A673 (cell line): ENCODE measurements around the gene OLAH. TPM values are rescaled to one million over a fixed set of nuclear protein-coding genes. Genes with fewer than 3 reads are reported as not detected.

Experiments
- BruUV-seq: library from RNA; stranded (reverse); fragments of 400-500 nt; replicated peaks from 2 replicates; lab custom pipeline; 2021; lab: Mats Ljungman, UMichigan
- CTCF ChIA-PET: fragments of 300-600 bp; sonication (Branson Sonifier 250); formaldehyde crosslinking; loops from one replicate; lab custom pipeline; 2022; ENCODE audit warnings: antibody characterized with exemption; lab: Charles Lee
- POLR2A ChIA-PET: fragments of 300-600 bp; sonication (Branson Sonifier 250); formaldehyde crosslinking; loops from one replicate; lab custom pipeline; 2022; ENCODE audit warnings: antibody characterized with exemption; ENCODE audit not compliant: low non-redundant PET; lab: Charles Lee
- DNase-seq: peaks from one replicate; pipeline ENCODE4 v3.0.0-alpha.2; 2015; ENCODE audit warnings: low spot score
- H3K27ac ChIP-seq: fragments of 200-600 bp; sonication (generic); 2 replicates; pipeline ENCODE4 v1.5.1; 2016; ENCODE audit warnings: mixed run types, low read depth, mild to moderate bottlenecking, mixed read lengths, antibody characterized with exemption, low read length; ENCODE audit not compliant: poor library complexity, severe bottlenecking
- H3K27me3 ChIP-seq: fragments of 200-600 bp; sonication (generic); replicated peaks from 2 replicates; pipeline ENCODE4 v1.6.1; 2017; ENCODE audit warnings: mixed run types, low read depth, mild to moderate bottlenecking, mixed read lengths, antibody characterized with exemption, low read length; ENCODE audit not compliant: insufficient read depth, poor library complexity
- H3K36me3 ChIP-seq: fragments of 200-600 bp; sonication (generic); 2 replicates; pipeline ENCODE4 v1.6.1; 2016; ENCODE audit warnings: mixed run types, mild to moderate bottlenecking, mixed read lengths, antibody characterized with exemption, low read length; ENCODE audit not compliant: insufficient read depth, poor library complexity, severe bottlenecking
- H3K4me1 ChIP-seq: fragments of 200-600 bp; sonication (generic); 2 replicates; pipeline ENCODE4 v1.6.1; 2017; ENCODE audit warnings: mixed run types, mild to moderate bottlenecking, mixed read lengths, antibody characterized with exemption, low read length; ENCODE audit not compliant: insufficient read depth, poor library complexity, severe bottlenecking
- H3K4me3 ChIP-seq: fragments of 200-600 bp; sonication (generic); 2 replicates; pipeline ENCODE4 v1.5.1; 2016; ENCODE audit warnings: low read depth, mixed run types, mild to moderate bottlenecking, mixed read lengths, low read length; ENCODE audit not compliant: poor library complexity, severe bottlenecking
- H3K9me3 ChIP-seq: fragments of 200-600 bp; sonication (generic); 2 replicates; pipeline ENCODE4 v1.6.1; 2016; ENCODE audit warnings: mixed run types, low read depth, mild to moderate bottlenecking, mixed read lengths, antibody characterized with exemption, low read length; ENCODE audit not compliant: poor library complexity, severe bottlenecking
- CTCF ChIP-seq: fragments of 300-800, 200-600 bp; sonication (generic); conservative IDR thresholded peaks from 2 replicates; pipeline ENCODE4 v1.5.1; 2017; ENCODE audit warnings: low read depth, mild to moderate bottlenecking, antibody characterized with exemption, low read length, moderate library complexity, mixed read lengths
- EZH2 ChIP-seq: fragments of 200-600 bp; sonication (generic); IDR thresholded peaks from 2 replicates; pipeline ENCODE4 v1.6.1; 2017; ENCODE audit warnings: borderline replicate concordance, low read depth, mild to moderate bottlenecking, mixed read lengths, antibody characterized with exemption, low read length; ENCODE audit not compliant: poor library complexity, severe bottlenecking
- intact Hi-C: fragments of 100-400 bp; cut with micrococcal nuclease; formaldehyde crosslinking; loops from one replicate; pipeline ENCODE4 v1.10.0; 2022; ENCODE audit not compliant: unreplicated experiment
- total RNA-seq: library from RNA; stranded (reverse); gene quantifications from 2 replicates; pipeline ENCODE4 v1.2.3, GENCODE V29; 2021

The OLAH gene
- total RNA-seq, 1 experiment from 2014 or later = 1.6 TPM

- TF ChIP-seq EZH2 (no peak), CTCF (no peak)
- CTCF ChIA-PET = no interaction called here
Observed at GRCh38 chr10:15113766-15114165, 70.0 kb downstream of the OLAH start.

DNA sequence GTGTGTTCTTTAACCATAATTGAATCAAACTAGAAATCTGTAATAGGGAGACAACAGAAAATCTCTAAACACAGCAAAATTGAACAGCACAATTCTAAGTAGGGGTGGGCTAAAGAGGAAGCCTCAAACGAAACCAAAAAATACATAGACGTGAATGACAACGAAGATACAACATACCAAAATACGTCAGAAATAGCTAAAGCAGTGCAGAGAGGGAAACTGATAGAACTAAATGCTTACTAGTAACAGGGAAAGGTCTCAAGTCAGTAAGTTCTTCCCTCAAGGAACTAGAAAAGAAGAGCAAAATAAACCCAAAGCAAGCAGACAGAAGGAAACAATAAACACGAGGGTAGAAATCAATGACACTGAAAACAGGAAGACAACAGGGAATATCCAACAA lies 72.5 kb downstream of the OLAH start:
- intact Hi-C loops = no loop called here
- TF ChIP-seq CTCF (no peak), EZH2 (no peak)
- Histone ChIP-seq H3K27ac (no peak overlapping the region), H3K9me3 (no peaks in the 10 kb centered on the region), H3K36me3 (no peaks in the 10 kb centered on the region), H3K27me3 (no peaks in the 10 kb centered on the region), H3K4me3 (no peak overlapping the region), H3K4me1 (no peaks in the 10 kb centered on the region)
- BruUV-seq = no TSS peak
- ChIA-PET CTCF (no interaction called here), POLR2A (no interaction called here)
- DNase-seq = no peak

More at GRCh38 chr10:15113766-15114165, 70.0 kb downstream of the OLAH start:
- intact Hi-C loops = no loop called here
- no peaks in the 10 kb centered on the region for H3K36me3 ChIP-seq
- POLR2A ChIA-PET = no interaction called here
- BruUV-seq = no TSS peak
- H3K4me3 ChIP-seq = no peak overlapping the region
- H3K27me3 ChIP-seq = no peaks in the 10 kb centered on the region
- no peak for DNase-seq
- no peaks in the 10 kb centered on the region for H3K9me3 ChIP-seq
- H3K27ac ChIP-seq = no peak overlapping the region
- no peaks in the 10 kb centered on the region for H3K4me1 ChIP-seq

DNA sequence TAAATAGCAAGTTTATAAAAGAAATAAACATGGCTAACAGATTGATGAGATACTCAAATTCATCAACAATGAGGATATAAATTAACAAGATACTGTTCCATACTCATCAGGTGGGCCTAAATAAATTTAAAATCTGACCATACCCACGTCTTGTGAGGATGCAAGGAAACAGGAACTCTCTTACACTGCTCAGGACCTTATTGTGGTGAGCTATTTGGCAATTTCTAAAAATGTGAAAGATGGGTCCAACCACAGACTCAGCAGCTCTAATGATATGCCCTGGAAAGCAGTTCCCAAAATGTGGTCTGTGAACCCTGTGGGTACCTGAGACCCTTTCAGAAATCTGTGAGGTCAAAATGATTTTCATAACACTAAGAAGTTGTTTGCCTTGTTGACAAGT lies 74.9 kb downstream of the OLAH start:
- no TSS peak for BruUV-seq
- no peak overlapping the region for H3K27ac ChIP-seq
- ChIA-PET POLR2A (no interaction called here), CTCF (no interaction called here)
- intact Hi-C loops = no loop called here
- H3K36me3 ChIP-seq = no peaks in the 10 kb centered on the region
- no peak for DNase-seq
- no peak overlapping the region for H3K4me3 ChIP-seq
- TF ChIP-seq CTCF = no peak
- H3K9me3 ChIP-seq = no peaks in the 10 kb centered on the region
- H3K4me1 ChIP-seq = no peaks in the 10 kb centered on the region
- H3K27me3 ChIP-seq = no peaks in the 10 kb centered on the region
